Measurements from ENCODE around the gene RPS6KA3. TPM values are rescaled to one million over a fixed set of nuclear protein-coding genes. Genes with fewer than 3 reads are reported as not detected.
"Not testable (repeated sequence)": the region's sequence is repeated elsewhere in the genome, so short reads cannot be mapped to it uniquely, and the experiment has no call there.

Gene RPS6KA3
- total RNA-seq, 1 experiment from 2014 or later, result 40.6 TPM

DNA sequence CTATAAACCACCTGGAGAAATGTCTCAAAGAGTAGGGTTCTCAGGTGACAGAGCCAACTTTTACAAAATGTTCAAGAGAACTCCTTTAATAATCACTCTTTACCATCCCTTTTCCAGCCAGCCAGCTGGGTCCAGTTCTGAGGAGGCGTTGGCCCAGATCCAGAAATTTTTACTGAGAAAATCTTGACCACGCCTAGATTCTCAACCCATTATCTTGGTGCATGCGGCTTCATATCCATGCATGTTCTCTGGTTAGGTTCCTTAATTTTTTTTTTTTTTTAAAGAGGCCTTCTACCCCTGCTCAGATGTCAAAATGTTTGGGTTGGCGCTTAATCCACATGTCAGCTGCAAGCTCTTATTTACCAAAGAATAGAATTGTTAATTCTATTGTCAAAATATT is 138.0 kb downstream of the RPS6KA3 start:
- no peak for DNase-seq (ENCODE audit: low read depth)
- in situ Hi-C loops (cut with HindIII; ENCODE audit: low pct_unique_long_range_greater_than_20kb, low sequenced_read_pairs), result no loop called here

- DNase-seq (ENCODE audit: low read depth); in situ Hi-C loops (cut with HindIII; ENCODE audit: low pct_unique_long_range_greater_than_20kb, low sequenced_read_pairs): not testable (repeated sequence)
Observed at GRCh38 chrX:20127440-20127839, 139.3 kb downstream of the RPS6KA3 start.

DNA sequence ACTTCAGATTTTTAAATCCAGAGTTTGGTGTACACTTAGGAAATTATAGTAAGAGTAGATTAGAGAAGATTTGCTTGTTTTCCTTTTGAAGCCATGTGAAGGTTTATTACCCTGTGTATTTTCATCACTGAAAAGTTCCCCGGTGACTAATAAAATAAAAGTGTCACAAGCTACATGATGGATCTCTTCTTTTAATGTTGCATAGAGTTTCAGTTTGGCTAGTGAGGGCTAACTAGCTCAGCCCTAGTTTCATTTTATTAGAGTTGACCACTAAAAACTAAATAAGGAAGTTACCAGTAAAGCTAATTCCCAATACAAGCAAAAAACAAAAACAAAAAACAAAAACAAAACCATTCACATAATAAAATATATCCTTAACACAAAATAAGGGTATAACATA is 139.9 kb downstream of the RPS6KA3 start:
- in situ Hi-C loops (cut with HindIII; ENCODE audit: low pct_unique_long_range_greater_than_20kb, low sequenced_read_pairs), result not testable (repeated sequence)

DNA sequence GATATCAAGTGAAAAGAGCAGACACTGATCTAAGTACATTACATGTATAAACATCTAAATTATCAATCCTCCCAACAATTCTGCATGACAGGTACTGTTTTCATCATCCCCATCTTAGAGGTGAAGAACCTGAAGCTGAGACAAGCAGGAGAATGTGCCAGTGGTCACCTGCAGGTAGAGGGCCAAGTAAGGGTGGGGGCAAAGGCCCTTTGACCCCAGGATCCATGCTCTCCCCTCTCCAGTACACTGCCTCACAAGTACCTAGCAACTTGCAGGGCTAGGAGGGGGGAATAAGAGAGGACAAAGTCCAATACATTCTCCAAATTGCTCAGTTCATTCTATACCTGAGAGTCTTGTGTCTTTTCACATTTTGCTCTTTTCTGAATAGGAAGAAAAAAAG is 141.7 kb downstream of the RPS6KA3 start:
- in situ Hi-C loops (cut with HindIII; ENCODE audit: low pct_unique_long_range_greater_than_20kb, low sequenced_read_pairs), result no loop called here
- no peak for DNase-seq (ENCODE audit: low read depth)

More for the DNA sequence above, 139.9 kb downstream of the RPS6KA3 start:
- not testable (repeated sequence) for DNase-seq (ENCODE audit: low read depth)

GRCh38 chrX:20118065-20118824 is 148.5 kb downstream of the RPS6KA3 start:
- in situ Hi-C loops (cut with HindIII; ENCODE audit: low pct_unique_long_range_greater_than_20kb, low sequenced_read_pairs), result no loop called here

DNA sequence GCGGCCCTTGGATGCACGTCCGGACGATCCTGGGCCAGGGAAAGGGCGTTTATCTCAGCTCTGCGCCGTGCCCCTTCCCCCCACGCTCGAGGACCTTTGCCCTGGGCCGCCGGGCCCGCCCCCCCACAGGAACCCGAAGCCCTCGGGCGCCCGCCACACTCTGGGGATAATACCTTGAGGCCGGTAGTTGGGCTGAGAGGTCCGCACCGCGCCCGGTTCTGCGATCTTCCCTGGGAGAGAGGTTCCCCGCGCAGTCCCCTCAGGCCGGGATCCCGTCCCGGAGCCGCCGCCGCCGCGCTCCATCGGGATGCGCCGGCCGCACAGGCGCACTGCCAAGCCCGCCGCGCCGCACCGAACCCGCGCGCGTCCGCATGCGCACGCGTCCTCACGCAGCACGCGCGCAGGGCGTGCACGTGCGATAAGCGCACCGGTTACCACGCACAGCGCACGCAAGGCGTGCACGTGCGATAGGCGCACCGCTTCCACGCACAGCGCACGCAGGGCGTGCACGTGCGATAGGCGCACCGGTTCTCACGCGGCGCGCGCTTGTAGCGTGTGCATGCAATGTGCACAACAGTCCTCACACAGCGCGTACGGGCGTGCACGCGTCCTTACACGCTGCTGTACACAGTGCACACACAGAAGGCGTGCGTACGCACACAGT is 150.0 kb downstream of the RPS6KA3 start, which contains the start of gene MAP7D2:
Gene MAP7D2, minus strand, starts transcription at position 331 of the 664 bp plus-strand sequence. Its CDS starts 28 bp downstream, at position 303.
- DNase-seq (ENCODE audit: low read depth), result no peak

More at GRCh38 chrX:20118065-20118824, 148.5 kb downstream of the RPS6KA3 start:
- no peak for DNase-seq (ENCODE audit: low read depth)

DNA sequence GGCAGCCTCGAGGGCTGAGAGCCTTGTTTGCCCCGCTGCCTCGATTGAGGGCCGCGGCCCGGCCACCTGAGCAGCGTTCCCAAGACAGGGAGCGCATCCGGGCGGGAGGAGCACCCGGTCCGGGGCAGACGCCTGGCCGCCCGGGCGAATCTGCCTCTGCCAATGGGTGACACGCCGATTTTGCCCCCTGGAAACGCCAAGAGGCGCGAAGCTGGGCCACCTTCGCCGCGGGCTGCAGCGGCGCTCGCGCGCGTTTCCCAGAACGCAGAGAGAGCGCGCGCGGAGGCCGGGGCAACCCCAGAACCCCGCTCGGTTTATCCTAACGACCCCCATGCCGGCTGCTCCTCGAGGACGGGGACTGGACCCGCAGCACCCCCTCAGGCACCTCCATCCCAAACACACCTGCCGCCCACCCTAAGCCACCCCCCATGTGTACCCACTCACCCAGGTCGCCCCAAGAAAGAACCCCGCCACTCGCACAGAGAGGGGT is 150.6 kb downstream of the RPS6KA3 start:
- DNase-seq (ENCODE audit: low read depth), result no peak
- in situ Hi-C loops (cut with HindIII; ENCODE audit: low pct_unique_long_range_greater_than_20kb, low sequenced_read_pairs), result no loop called here

More for the DNA sequence above, 150.0 kb downstream of the RPS6KA3 start, which contains the start of gene MAP7D2:
- in situ Hi-C loops (cut with HindIII; ENCODE audit: low pct_unique_long_range_greater_than_20kb, low sequenced_read_pairs), result no loop called here

GRCh38 chrX:20112022-20112774 is 154.5 kb downstream of the RPS6KA3 start:
- DNase-seq (ENCODE audit: low read depth), result no peak
- in situ Hi-C loops (cut with HindIII; ENCODE audit: low pct_unique_long_range_greater_than_20kb, low sequenced_read_pairs), result no loop called here

GRCh38 chrX:20111271-20111670 is 155.4 kb downstream of the RPS6KA3 start:
- in situ Hi-C loops (cut with HindIII; ENCODE audit: low pct_unique_long_range_greater_than_20kb, low sequenced_read_pairs), result no loop called here
- no peak for DNase-seq (ENCODE audit: low read depth)

- in situ Hi-C loops (cut with HindIII; ENCODE audit: low pct_unique_long_range_greater_than_20kb, low sequenced_read_pairs), result no loop called here
Observed at GRCh38 chrX:20101934-20102581, 164.7 kb downstream of the RPS6KA3 start.

More at GRCh38 chrX:20101934-20102581, 164.7 kb downstream of the RPS6KA3 start:
- no peak for DNase-seq (ENCODE audit: low read depth)

Other genes starting within 250 kb of the RPS6KA3 start
- 0.03 and 1.6 TPM in 2 replicates for gene MAP7D2, start 150.0 kb downstream of the RPS6KA3 start, total RNA-seq (2014; rRNA removed; shearing (Covaris generic); ENCODE audit: low replicate concordance)
- gene EIF1AX, start 125.1 kb downstream of the RPS6KA3 start, total RNA-seq (2014; rRNA removed; shearing (Covaris generic); ENCODE audit: low replicate concordance), result 40.3 and 49.6 TPM in 2 replicates

Measured in Caki2 (cell line).